GM19328 (cell line): ENCODE results near the gene RNU1-3.
"Not testable (repeated sequence)": the region's sequence is repeated elsewhere in the genome, so short reads cannot be mapped to it uniquely, and the experiment has no call there.

Experiments used
- ATAC-seq: cut with Tn5 transposase; IDR thresholded peaks from one replicate; pipeline ENCODE4 v1.9.1; 2021; ENCODE audit warnings: mild to moderate bottlenecking, moderate library complexity; ENCODE audit not compliant: unreplicated experiment

The RNU1-3 gene

DNA sequence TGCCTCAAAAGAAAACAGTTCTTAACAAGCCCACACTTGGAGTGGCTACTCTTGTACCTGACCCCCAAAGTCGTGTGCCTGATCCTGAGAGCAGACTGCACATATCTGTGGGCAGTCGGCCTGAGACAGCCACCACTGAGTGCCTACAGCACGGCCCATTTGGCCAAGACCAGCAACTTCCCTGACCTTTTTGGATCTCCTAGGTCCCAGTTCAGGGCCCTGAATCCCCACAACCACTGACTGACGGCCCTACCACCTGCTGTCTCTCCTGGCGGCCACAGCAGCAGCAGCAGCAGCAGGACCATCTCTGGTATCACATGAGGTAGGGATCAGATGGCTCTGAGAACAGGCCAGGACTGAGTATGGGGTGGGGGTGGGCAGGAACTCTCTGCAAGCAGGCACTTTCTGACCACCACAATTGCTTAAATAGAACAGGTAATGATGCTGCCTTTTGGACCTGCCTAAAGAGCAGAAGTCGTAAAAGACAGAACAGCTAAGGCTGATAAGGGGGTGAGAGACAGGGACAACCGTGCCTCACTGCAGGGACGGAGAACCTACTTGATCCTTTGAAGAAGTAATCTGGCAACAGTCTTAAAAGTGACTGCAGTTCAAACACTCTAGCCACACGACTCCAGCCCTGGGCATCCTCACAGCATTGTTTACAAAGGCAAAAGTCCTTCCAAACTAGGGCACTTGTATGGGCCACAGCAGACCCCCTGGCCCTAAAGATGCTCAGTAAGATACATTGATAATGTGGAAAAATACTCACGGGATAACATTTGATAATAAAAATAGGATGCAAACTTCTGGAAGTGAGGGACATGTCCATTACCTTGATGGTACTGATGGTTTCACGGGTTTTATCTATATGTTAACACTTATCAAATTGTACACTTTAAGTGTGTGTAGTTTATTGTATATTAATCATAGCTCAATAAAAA is 27.4 kb downstream of the RNU1-3 start:
- not testable (repeated sequence) for ATAC-seq

DNA sequence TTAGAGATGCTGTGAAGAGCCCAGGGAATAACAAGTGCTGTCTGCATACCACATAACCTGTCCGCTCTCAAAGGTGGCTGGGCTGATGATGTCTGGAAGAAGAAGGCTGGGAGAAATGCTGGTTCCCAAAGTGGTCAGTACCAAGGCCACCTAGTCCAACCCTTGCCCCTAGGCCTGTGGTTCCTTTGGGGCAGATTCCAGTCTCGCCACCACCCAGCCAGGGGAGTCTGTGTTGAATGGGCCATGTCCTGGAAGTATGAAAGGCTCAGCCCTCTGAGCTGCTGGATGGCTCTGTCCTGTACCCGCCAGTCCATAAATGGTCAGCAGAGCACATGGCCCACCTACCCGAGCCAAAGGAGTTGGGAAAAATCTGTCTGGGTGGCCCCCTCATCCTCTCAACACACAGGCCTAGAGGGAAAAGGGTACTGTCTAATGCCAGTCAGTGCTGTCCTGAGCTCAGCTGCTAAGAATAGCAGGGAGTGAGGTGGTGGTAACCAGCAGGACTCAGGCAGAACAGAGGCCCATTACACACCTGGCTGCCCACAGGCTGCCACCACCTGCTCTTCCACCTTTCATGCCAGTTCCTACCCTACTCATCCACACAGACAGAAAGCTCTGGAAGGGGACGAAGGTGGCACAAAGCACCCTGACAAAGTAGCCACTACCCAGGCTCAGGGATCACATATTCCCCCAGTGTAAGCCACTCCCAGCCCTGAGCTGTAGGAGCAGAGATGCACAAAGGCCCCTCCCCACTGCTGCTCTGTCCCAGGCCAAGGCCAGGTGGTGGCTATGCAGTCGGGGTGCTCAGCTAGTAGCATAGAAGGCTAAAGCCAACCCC is 28.6 kb downstream of the RNU1-3 start:
- not testable (repeated sequence) for ATAC-seq

DNA sequence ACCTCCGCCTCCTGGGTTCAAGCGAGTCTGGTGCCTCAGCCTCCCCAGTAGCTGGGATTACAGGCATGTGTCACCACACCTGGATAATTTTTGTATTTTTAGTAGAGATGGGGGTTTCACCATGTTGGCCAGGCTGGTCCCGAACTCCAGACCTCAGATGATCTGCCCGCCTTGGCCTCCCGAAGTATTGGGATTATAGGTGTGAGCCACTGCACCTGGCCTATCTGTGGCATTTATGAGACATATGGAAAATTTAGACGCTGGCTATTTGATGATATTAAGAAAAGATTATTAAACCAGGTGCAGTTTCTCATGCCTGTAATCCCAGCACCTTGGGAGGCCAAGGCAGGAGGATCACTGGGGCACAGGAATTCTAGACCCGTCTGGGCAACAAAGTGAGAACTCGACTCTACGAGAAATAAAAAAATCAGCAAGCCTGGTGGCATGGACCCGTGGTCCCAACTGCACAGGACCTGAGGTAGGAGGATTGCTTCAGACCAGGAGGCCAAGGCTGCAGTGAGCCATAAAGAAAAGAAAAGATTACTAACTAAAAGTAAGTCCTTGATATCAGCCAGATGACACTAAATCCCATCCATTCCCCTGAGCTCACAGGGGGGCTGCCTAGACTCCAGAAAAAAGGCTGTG is 30.1 kb downstream of the RNU1-3 start:
- not testable (repeated sequence) for ATAC-seq

DNA sequence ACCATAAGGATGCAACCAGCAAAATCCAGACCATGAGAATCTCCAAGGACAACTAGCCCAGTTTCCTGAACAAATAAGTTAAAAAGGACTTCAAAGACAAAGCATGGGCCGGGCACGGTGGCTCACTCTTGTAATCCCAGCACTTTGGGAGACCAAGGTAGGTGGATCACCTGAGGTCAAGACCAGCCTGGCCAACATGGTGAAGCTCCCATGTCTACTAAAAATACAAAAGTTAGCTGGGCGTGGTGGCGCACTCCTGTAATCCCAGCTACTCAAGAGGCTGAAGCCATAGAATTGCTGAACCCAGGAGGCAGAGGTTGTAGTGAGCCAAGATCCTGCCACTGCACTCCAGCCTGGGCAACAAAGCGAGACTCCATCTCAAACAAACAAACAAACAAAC is 30.8 kb downstream of the RNU1-3 start:
- not testable (repeated sequence) for ATAC-seq

- ATAC-seq, result not testable (repeated sequence)
These were observed 33.0 kb downstream of the RNU1-3 start for GRCh38 chr1:16633540-16634282.

DNA sequence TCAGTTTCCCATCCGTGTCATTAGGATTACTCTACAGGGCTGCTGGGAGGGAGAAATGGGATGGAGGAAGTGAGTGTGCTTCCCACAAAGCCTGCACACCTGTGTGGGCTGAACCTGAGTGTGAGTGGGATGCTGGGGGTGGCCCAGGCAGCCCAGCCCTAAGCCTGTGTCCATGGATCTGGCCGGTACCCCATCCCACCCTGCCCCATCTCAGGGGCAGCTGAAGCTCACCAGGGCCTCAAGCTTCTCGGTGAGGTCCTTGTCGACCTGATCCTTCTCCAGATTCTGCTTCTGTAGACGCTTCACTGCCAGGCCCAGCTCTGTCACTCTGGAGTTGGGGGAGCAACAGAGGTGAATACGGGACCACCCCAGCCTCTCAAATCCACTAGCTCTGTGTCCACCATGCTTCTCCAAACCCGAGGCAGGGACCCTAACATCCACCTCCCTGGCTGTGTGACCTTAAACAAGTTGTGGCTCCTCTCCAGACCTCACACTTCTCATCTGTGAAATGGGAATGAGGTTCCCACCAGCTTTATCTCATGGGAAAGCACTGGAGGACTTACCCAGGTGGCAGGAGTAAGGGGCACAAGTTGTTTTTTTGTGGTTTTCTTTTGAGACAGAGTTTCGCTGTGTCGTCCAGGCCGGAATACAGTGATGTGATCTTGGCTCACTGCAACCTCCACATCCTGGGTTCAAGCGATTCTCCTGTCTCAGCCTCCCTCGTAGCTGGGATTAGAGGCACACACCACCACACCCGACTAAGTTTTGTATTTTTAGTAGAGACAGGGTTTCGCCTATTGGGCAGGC is 34.5 kb downstream of the RNU1-3 start:
- ATAC-seq, result not testable (repeated sequence)

- ATAC-seq, result no peak
These were observed 35.3 kb downstream of the RNU1-3 start for GRCh38 chr1:16631248-16632043.

- no peak for ATAC-seq
These were observed 36.0 kb downstream of the RNU1-3 start for GRCh38 chr1:16630661-16631247.

- not testable (repeated sequence) for ATAC-seq
These were observed 36.7 kb downstream of the RNU1-3 start for GRCh38 chr1:16629916-16630530.

- no peak for ATAC-seq
These were observed 38.2 kb downstream of the RNU1-3 start for GRCh38 chr1:16628361-16629111.

DNA sequence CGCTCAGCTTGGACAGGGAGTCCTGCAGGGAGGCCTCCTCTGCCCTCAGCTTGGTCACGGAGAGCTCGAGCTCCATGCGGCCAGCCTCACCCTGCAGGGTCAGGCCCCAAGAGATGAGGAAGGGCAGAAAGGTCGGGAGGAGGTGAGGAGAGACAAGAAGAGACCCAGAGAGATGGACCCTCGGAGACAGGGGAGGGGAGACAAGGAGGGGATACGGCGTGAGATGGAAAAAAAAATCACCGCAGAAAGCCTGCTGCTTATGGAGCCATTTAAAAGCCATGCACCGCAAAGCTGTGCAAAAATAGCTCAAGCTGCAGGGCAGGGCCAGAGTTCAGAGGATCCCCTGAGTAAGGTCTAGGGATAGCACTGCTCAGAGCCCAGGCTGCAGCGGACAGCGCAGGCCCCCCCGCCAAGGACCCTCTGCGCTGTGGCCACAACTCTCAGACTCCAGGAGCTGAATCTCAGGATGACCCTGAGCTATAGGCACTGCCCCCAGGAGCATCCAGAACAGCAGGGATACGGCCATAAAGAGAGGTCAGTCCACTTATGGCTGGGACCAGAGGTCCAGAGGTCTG is 40.3 kb downstream of the RNU1-3 start:
- not testable (repeated sequence) for ATAC-seq

- no peak for ATAC-seq
These were observed 41.0 kb downstream of the RNU1-3 start for GRCh38 chr1:16625497-16626408.

DNA sequence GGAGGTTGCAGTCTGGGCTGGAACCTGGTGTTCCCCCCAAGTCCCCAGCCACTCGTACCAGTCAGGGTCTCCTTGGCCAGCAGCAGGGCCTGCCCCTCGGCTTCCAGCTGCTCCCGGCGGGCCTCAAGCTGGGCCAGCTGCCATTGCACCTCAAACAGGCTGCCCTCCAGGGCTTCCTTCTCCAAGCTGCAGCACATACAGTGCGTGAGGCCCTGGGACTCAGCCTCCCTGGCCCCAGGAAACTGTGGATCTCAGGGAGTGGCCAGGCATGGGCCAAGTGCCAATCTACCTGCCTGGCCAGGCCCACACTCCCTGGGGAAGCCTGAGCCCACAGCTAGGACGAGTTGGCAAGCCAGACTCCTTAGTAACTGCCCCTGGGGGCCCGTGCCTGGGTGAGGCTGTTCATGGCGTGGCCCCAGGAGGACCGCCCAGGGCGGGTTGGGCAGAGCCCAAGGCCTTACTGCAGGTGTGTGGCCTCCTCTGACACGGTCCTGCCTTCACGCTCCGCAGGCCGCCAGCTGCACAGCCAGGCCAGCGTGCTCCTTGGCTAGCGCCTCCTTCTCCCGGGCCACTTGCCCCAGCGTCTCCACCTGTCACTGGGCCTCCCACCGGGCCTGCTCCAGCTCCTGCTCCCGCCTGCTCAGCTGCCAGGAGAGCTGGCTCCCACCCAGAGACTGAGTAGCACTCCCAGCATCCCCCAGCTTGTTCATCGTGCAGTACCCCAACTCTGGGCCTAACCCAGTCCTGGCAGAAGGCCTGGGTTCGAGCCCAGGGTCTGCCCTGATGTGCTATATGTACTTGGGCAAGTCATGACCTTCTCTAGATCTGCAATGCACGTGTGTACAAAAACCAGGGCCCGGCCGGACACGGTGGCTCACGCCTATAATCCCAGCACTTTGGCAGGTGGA is 42.7 kb downstream of the RNU1-3 start:
- not testable (repeated sequence) for ATAC-seq

- ATAC-seq, result not testable (repeated sequence)
These were observed 43.4 kb downstream of the RNU1-3 start for GRCh38 chr1:16623337-16623736.
